H1 (cell line): ENCODE measurements around the gene MAP1A. TPM values are rescaled to one million over a fixed set of nuclear protein-coding genes. Genes with fewer than 3 reads are reported as not detected.

Experiments
- CTCF ChIP-seq, 3 experiments: IDR thresholded peaks; 1 replicate in 2 of 3; 2 replicates in 1 of 3; pipeline versions ENCODE4 v1.5.1 to v1.6.1; 2011; ENCODE audit warnings: low read length in 3 of 3, mild to moderate bottlenecking in 3 of 3, inconsistent platforms in 2 of 3, low read depth in 1 of 3, moderate library complexity in 1 of 3; ENCODE audit not compliant: insufficient read depth in 1 of 3; ENCODE audit errors: control extremely low read depth in 1 of 3
- RNF2 ChIP-seq: fragments of 200-900, 300-1000 bp; sonication (generic); IDR thresholded peaks from 2 replicates; pipeline ENCODE4 v1.7.1; 2016; ENCODE audit warnings: borderline replicate concordance, low read depth, mild to moderate bottlenecking, antibody characterized with exemption, low read length; ENCODE audit not compliant: poor library complexity, severe bottlenecking; ENCODE audit errors: missing control alignments
- SRF ChIP-seq: IDR thresholded peaks from 2 replicates; pipeline ENCODE4 v1.6.1; 2011; ENCODE audit warnings: mild to moderate bottlenecking, low read depth, low read length, moderate library complexity
- polyA plus RNA-seq, 7 experiments: library from polyadenylated mRNA; depleted of rRNA in 3 of 7; stranded (reverse) in 5 of 7; unstranded in 2 of 7; fragments of >200 nt in 5 of 7; fragments of 200-250 nt in 2 of 7; gene quantifications; 1 replicate in 5 of 7; 2 replicates in 1 of 7; 4 replicates in 1 of 7; pipeline versions ENCODE4 v1.2.1 to v1.2.3, GENCODE V29; 2011 to 2013; ENCODE audit warnings: missing spikeins in 2 of 7, mixed read lengths in 2 of 7
- total RNA-seq: library from RNA; stranded (reverse); fragmentation: NEBNext Ultra II Directional; extraction: Animal tissue kit (Norgen Biotek cat#: 25700); gene quantifications from 2 replicates; pipeline ENCODE4 v1.2.1, GENCODE V29; 2021

Gene MAP1A
- total and polyA plus RNA-seq, 2 of the 8 experiments (the other 6 are each of a cell fraction or from before 2014, with no cell fraction given): 0.80 to 2.4 TPM

GRCh38 chr15:43552256-43552655 lies 34.8 kb downstream of the MAP1A start (continued):
- TF ChIP-seq CTCF (IDR thresholded peaks at IDR 0.05; ENCODE audit: control extremely low read depth in 1 of 3, insufficient read depth in 1 of 3, low read depth in 1 of 3, low read length in 3 of 3) (no peak), SRF (no peak), RNF2 (no peak)
- TF ChIP-seq, all 59 proteins: peak for 0
